ENCODE measurements around the gene HPS4.

DNA sequence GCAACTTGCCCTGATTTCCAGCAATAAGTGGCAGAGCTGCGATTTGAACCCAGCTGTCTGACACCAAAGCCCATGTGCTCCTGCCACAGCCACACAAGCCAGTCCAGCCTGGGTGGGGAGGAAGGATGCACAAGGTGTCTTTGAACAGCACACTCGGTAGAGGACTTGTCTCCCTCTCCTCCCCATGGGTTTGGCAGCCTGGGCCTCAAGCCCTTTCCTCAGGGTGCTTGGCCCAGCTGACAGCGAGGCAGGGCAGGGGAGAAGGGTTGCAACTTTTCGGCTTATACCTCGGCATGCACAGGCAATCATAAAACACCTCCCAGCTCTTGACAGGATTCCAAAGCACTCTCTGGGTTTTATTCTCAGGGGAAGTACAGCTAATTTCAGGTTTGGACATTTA, 35.2 kb downstream of the HPS4 start:
- TF ChIP-seq, protein P1, sequence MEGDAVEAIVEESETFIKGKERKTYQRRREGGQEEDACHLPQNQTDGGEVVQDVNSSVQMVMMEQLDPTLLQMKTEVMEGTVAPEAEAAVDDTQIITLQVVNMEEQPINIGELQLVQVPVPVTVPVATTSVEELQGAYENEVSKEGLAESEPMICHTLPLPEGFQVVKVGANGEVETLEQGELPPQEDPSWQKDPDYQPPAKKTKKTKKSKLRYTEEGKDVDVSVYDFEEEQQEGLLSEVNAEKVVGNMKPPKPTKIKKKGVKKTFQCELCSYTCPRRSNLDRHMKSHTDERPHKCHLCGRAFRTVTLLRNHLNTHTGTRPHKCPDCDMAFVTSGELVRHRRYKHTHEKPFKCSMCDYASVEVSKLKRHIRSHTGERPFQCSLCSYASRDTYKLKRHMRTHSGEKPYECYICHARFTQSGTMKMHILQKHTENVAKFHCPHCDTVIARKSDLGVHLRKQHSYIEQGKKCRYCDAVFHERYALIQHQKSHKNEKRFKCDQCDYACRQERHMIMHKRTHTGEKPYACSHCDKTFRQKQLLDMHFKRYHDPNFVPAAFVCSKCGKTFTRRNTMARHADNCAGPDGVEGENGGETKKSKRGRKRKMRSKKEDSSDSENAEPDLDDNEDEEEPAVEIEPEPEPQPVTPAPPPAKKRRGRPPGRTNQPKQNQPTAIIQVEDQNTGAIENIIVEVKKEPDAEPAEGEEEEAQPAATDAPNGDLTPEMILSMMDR (IDR thresholded peaks at IDR 0.05 in 2 of 3, conservative IDR thresholded peaks at IDR 0.05 in 1 of 3; ENCODE audit: borderline replicate concordance in 1 of 3, insufficient read depth in 1 of 3, low read depth in 2 of 3, low read length in 2 of 3), result no peak
- TF ChIP-seq POLR2A (IDR thresholded peaks at IDR 0.05; ENCODE audit: borderline replicate concordance, extremely low read depth, insufficient read depth, insufficient read length) (no peak), FOSL1 (IDR thresholded peaks at IDR 0.05; ENCODE audit: low read depth) (no peak), JUND (IDR thresholded peaks at IDR 0.05) (no peak), POLR2AphosphoS5 (IDR thresholded peaks at IDR 0.05; ENCODE audit: low read depth, low read length) (no peak), RAD21 (IDR thresholded peaks at IDR 0.05; ENCODE audit: low read depth) (no peak), EZH2phosphoT487 (IDR thresholded peaks at IDR 0.05; ENCODE audit: borderline replicate concordance) (no peak), YY1 (IDR thresholded peaks at IDR 0.05; ENCODE audit: extremely low read depth, insufficient replicate concordance, low read depth, low read length) (no peak), CBX3 (IDR thresholded peaks at IDR 0.05; ENCODE audit: low read depth) (no peak)
- TF ChIP-seq, protein P2, sequence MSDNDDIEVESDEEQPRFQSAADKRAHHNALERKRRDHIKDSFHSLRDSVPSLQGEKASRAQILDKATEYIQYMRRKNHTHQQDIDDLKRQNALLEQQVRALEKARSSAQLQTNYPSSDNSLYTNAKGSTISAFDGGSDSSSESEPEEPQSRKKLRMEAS (IDR thresholded peaks at IDR 0.05), result no peak
- TF ChIP-seq, protein P3, sequence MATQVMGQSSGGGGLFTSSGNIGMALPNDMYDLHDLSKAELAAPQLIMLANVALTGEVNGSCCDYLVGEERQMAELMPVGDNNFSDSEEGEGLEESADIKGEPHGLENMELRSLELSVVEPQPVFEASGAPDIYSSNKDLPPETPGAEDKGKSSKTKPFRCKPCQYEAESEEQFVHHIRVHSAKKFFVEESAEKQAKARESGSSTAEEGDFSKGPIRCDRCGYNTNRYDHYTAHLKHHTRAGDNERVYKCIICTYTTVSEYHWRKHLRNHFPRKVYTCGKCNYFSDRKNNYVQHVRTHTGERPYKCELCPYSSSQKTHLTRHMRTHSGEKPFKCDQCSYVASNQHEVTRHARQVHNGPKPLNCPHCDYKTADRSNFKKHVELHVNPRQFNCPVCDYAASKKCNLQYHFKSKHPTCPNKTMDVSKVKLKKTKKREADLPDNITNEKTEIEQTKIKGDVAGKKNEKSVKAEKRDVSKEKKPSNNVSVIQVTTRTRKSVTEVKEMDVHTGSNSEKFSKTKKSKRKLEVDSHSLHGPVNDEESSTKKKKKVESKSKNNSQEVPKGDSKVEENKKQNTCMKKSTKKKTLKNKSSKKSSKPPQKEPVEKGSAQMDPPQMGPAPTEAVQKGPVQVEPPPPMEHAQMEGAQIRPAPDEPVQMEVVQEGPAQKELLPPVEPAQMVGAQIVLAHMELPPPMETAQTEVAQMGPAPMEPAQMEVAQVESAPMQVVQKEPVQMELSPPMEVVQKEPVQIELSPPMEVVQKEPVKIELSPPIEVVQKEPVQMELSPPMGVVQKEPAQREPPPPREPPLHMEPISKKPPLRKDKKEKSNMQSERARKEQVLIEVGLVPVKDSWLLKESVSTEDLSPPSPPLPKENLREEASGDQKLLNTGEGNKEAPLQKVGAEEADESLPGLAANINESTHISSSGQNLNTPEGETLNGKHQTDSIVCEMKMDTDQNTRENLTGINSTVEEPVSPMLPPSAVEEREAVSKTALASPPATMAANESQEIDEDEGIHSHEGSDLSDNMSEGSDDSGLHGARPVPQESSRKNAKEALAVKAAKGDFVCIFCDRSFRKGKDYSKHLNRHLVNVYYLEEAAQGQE (IDR thresholded peaks at IDR 0.05; ENCODE audit: low read depth), result no peak
- TF ChIP-seq, protein P4, sequence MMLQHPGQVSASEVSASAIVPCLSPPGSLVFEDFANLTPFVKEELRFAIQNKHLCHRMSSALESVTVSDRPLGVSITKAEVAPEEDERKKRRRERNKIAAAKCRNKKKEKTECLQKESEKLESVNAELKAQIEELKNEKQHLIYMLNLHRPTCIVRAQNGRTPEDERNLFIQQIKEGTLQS (IDR thresholded peaks at IDR 0.05), result no peak
